Endothelial cell of umbilical vein (primary cell): ENCODE measurements around the gene TPD52L2. TPM values are rescaled to one million over a fixed set of nuclear protein-coding genes. Genes with fewer than 3 reads are reported as not detected.

Experiments used
- BruUV-seq: library from RNA; stranded (reverse); fragments of 400-500 nt; replicated peaks from 2 replicates; lab custom pipeline; 2021; lab: Mats Ljungman, UMichigan
- CTCF ChIA-PET: fragments of 300-600, 350-600 bp; sonication (Branson Sonifier 250); formaldehyde crosslinking; loops from one replicate; lab custom pipeline; 2021; ENCODE audit warnings: antibody characterized with exemption, inconsistent platforms; lab: Charles Lee
- POLR2A ChIA-PET: fragments of 300-600, 350-600 bp; sonication (Branson Sonifier 250); formaldehyde crosslinking; loops from one replicate; lab custom pipeline; 2021; ENCODE audit warnings: antibody characterized with exemption, inconsistent platforms; lab: Charles Lee
- DNase-seq: peaks from one replicate; pipeline ENCODE4 v3.0.0-alpha.2; 2011; ENCODE audit warnings: low read depth, low spot score
- FAIRE-seq: peaks from 2 replicates; lab custom pipeline; 2011; peaks lifted over from hg19 to GRCh38; lab: Jason Lieb, UNC
- H2AFZ ChIP-seq: 2 replicates; pipeline ENCODE4 v1.6.0; 2012; ENCODE audit warnings: low read depth, low read length, control low read depth, inconsistent platforms
- H3K27ac ChIP-seq: 2 replicates; pipeline ENCODE4 v1.5.1; 2011; ENCODE audit warnings: low read depth, mild to moderate bottlenecking, control low read depth, low read length, moderate library complexity; ENCODE audit not compliant: insufficient read depth
- H3K27me3 ChIP-seq, 2 experiments: 2 replicates each; pipeline versions ENCODE4 v1.6.0 to v1.6.1; 2011; ENCODE audit warnings: low read length in 2 of 2, mixed read lengths in 1 of 2; ENCODE audit not compliant: control insufficient read depth in 2 of 2, insufficient read depth in 2 of 2
- H3K36me3 ChIP-seq, 2 experiments: 2 replicates in 1 of 2; 3 replicates in 1 of 2; pipeline ENCODE4 v1.5.1; 2011; ENCODE audit warnings: low read length in 2 of 2, mild to moderate bottlenecking in 1 of 2, moderate library complexity in 1 of 2; ENCODE audit not compliant: control insufficient read depth in 2 of 2, insufficient read depth in 2 of 2; ENCODE audit errors: extremely low read depth in 1 of 2
- H3K4me1 ChIP-seq: 3 replicates; pipeline ENCODE4 v1.5.1; 2011; ENCODE audit warnings: mild to moderate bottlenecking, low read length; ENCODE audit not compliant: control insufficient read depth, insufficient read depth; ENCODE audit errors: extremely low read depth
- H3K4me2 ChIP-seq: 2 replicates; pipeline ENCODE4 v1.6.1; 2011; ENCODE audit warnings: low read length, control low read depth, mixed read lengths; ENCODE audit not compliant: insufficient read depth
- H3K4me3 ChIP-seq, 3 experiments: fragments of 200-600 bp in 1 of 3; sonication (generic), shearing (Covaris generic) in 1 of 3; replicated peaks in 1 of 3; 2 replicates each; pipeline ENCODE4 v1.5.1; 2011 to 2016; ENCODE audit warnings: control low read depth in 3 of 3, low read length in 3 of 3, mild to moderate bottlenecking in 2 of 3, inconsistent platforms in 1 of 3, low read depth in 1 of 3, moderate library complexity in 1 of 3; ENCODE audit not compliant: insufficient read depth in 1 of 3
- H3K79me2 ChIP-seq: 2 replicates; pipeline ENCODE4 v1.6.0; 2012; ENCODE audit warnings: low read length, inconsistent platforms; ENCODE audit not compliant: control insufficient read depth, insufficient read depth
- H3K9ac ChIP-seq: replicated peaks from 2 replicates; pipeline ENCODE3; 2011; ENCODE audit warnings: low read length, control low read depth; ENCODE audit not compliant: insufficient read depth; ENCODE audit errors: extremely low read depth
- H3K9me1 ChIP-seq: replicated peaks from 3 replicates; pipeline ENCODE4 v1.6.0; 2011; ENCODE audit warnings: mild to moderate bottlenecking, low read length; ENCODE audit not compliant: control insufficient read depth, insufficient read depth; ENCODE audit errors: extremely low read depth
- H3K9me3 ChIP-seq: replicated peaks from 2 replicates; pipeline ENCODE4 v1.5.1; 2012; ENCODE audit warnings: low read length, inconsistent platforms; ENCODE audit not compliant: control insufficient read depth, insufficient read depth
- H4K20me1 ChIP-seq: replicated peaks from 2 replicates; pipeline ENCODE3; 2011; ENCODE audit warnings: mild to moderate bottlenecking, low read length; ENCODE audit not compliant: control insufficient read depth, insufficient read depth; ENCODE audit errors: extremely low read depth
- CTCF ChIP-seq, 2 donors: IDR thresholded peaks; 1 replicate in 1 of 2; 2 replicates in 1 of 2; pipeline ENCODE4 v1.5.1; 2011; ENCODE audit warnings: low read length in 2 of 2, mild to moderate bottlenecking in 2 of 2, moderate library complexity in 2 of 2, control low read depth in 1 of 2, inconsistent platforms in 1 of 2, low read depth in 1 of 2; ENCODE audit not compliant: insufficient read depth in 1 of 2; ENCODE audit errors: extremely low read depth in 1 of 2
- EZH2 ChIP-seq: IDR thresholded peaks from 2 replicates; pipeline ENCODE4 v1.6.1; 2012; ENCODE audit warnings: borderline replicate concordance, low read depth, mild to moderate bottlenecking, moderate library complexity, low read length, inconsistent platforms; ENCODE audit not compliant: severe bottlenecking
- FOS ChIP-seq: IDR thresholded peaks from 2 replicates; pipeline ENCODE4 v1.6.1; 2011; ENCODE audit warnings: mild to moderate bottlenecking, low read length, moderate library complexity, borderline replicate concordance; ENCODE audit not compliant: insufficient read depth
- GATA2 ChIP-seq: IDR thresholded peaks from 2 replicates; pipeline ENCODE4 v1.7.0; 2011; ENCODE audit warnings: low read depth, mild to moderate bottlenecking, moderate library complexity, mixed read lengths, low read length; ENCODE audit not compliant: insufficient read length, insufficient read depth
- JUN ChIP-seq: IDR thresholded peaks from 2 replicates; pipeline ENCODE4 v1.6.1; 2011; ENCODE audit warnings: borderline replicate concordance, low read depth; ENCODE audit not compliant: insufficient read length, insufficient read depth
- MAX ChIP-seq: IDR thresholded peaks from 2 replicates; pipeline ENCODE4 v1.6.1; 2011; ENCODE audit not compliant: insufficient read depth, insufficient read length
- MYC ChIP-seq: IDR thresholded peaks from one replicate; pipeline ENCODE4 v1.6.1; 2011; ENCODE audit warnings: mild to moderate bottlenecking, low read depth, low read length
- POLR2A ChIP-seq: IDR thresholded peaks from 2 replicates; pipeline ENCODE4 v1.6.1; 2012; ENCODE audit warnings: low read depth, mild to moderate bottlenecking, control low read depth, low read length
- POLR2AphosphoS5 ChIP-seq: IDR thresholded peaks from 2 replicates; pipeline ENCODE4 v1.6.1; 2012; ENCODE audit warnings: low read depth, mild to moderate bottlenecking, control low read depth, low read length, moderate library complexity; ENCODE audit not compliant: insufficient read depth
- dilution Hi-C: fragments of 300-500 bp; cut with MboI; formaldehyde crosslinking; loops from one replicate; pipeline ENCODE4 v1.15.0; 2019; ENCODE audit warnings: low sequenced_read_pairs; ENCODE audit not compliant: extremely low pct_ligation_motif_present
- intact Hi-C: fragments of 100-400 bp; cut with micrococcal nuclease; formaldehyde crosslinking; loops from one replicate; pipeline ENCODE4 v1.10.0; 2022
- polyA plus RNA-seq, 4 experiments: library from polyadenylated mRNA; depleted of rRNA in 3 of 4; stranded (reverse) in 3 of 4; unstranded in 1 of 4; fragments of >200 nt; gene quantifications; 2 replicates each; pipeline versions ENCODE4 v1.2.1 to v1.2.3, GENCODE V29; 2011 to 2012; ENCODE audit warnings: missing spikeins in 1 of 4
- total RNA-seq: library from RNA; stranded (reverse); gene quantifications from 2 replicates; pipeline ENCODE4 v1.2.3, GENCODE V29; 2021

The TPD52L2 gene
- total and polyA plus RNA-seq, 2 donors (not counting 3 experiments of a cell fraction or from before 2014, with no cell fraction given): 123 to 142 TPM

- no TSS peak for BruUV-seq
These were observed 19.6 kb downstream of the TPD52L2 start for GRCh38 chr20:63884506-63885263.

More at GRCh38 chr20:63884506-63885263, 19.6 kb downstream of the TPD52L2 start:
- Histone ChIP-seq H3K36me3 (peaks cover 6 to 66% of the 10 kb centered on the region in 2 experiments), H2AFZ (no peak overlapping the region), H3K27ac (no peak overlapping the region), H3K9me1 (no peaks in the 10 kb centered on the region), H4K20me1 (no peaks in the 10 kb centered on the region), H3K4me2 (no peak overlapping the region), H3K27me3 (no peaks in the 10 kb centered on the region), H3K4me1 (no peaks in the 10 kb centered on the region), H3K4me3 (no peak overlapping the region), H3K9ac (no peak overlapping the region), H3K9me3 (no peaks in the 10 kb centered on the region), H3K79me2 (peaks cover 10% of the 10 kb centered on the region)
- no peak for TF ChIP-seq MAX
- TF ChIP-seq POLR2A: no peak
- no peak for TF ChIP-seq POLR2AphosphoS5
- no peak for TF ChIP-seq GATA2
- no peak for TF ChIP-seq FOS
- TF ChIP-seq CTCF (IDR thresholded peaks at IDR 0.05; ENCODE audit: extremely low read depth in 1 of 2, insufficient read depth in 1 of 2, low read depth in 1 of 2, low read length in 2 of 2): no peak
- no peak for TF ChIP-seq JUN
- no peak for TF ChIP-seq MYC
- no peak for TF ChIP-seq EZH2
- DNase-seq: no peak
- POLR2A ChIA-PET: interaction anchor here (1.0 kb wide), 1 partner anchor 20 kb away, joined by 3 read pairs; the partner anchor contains the start of gene TPD52L2
- CTCF ChIA-PET: interaction anchor here (0.6 kb wide), 1 partner anchor 41 kb away, joined by 3 read pairs; no protein-coding TSS in a partner anchor
- intact Hi-C loops (no loop called here), dilution Hi-C loops (no loop called here)
- FAIRE-seq: no peak
